ENCODE data around the gene KLHL29. TPM values are rescaled to one million over a fixed set of nuclear protein-coding genes. Genes with fewer than 3 reads are reported as not detected.

Gene KLHL29
- total RNA-seq, 2 experiments from 2014 or later, result 0.23 to 0.66 TPM

- intact Hi-C loops (cut with micrococcal nuclease; ENCODE audit: unreplicated experiment), result no loop called here
- no peaks in the 10 kb centered on the region for H3K79me2 ChIP-seq (ENCODE audit: insufficient read depth, low read depth, low read length)
- no peaks in the 10 kb centered on the region for H3K9me3 ChIP-seq (ENCODE audit: low read length)
- no peaks in the 10 kb centered on the region for H3K36me3 ChIP-seq (ENCODE audit: insufficient read depth, low read length)
- no peak for TF ChIP-seq EZH2phosphoT487 (IDR thresholded peaks at IDR 0.05; ENCODE audit: borderline replicate concordance, low read depth, low read length)
- no peak for TF ChIP-seq CTCF (conservative IDR thresholded peaks at IDR 0.05; ENCODE audit: low read length)
- H3K4me2 ChIP-seq (ENCODE audit: low read length), result no peak overlapping the region
- H2AFZ ChIP-seq (ENCODE audit: low read length), result no peak overlapping the region
- no peaks in the 10 kb centered on the region for H3K9me2 ChIP-seq (ENCODE audit: insufficient read depth, low read length)
- CTCF ChIA-PET (ENCODE audit: unreplicated experiment), result no interaction called here
- H3K4me3 ChIP-seq (ENCODE audit: low read depth, low read length, poor library complexity, severe bottlenecking), result no peak overlapping the region
- no peaks in the 10 kb centered on the region for H4K20me1 ChIP-seq (ENCODE audit: insufficient read depth, low read length)
- DNase-seq (ENCODE audit: low spot score), result no peak
- POLR2A ChIA-PET, result no interaction called here
- no peak overlapping the region for H3K27ac ChIP-seq (ENCODE audit: low read depth, low read length, poor library complexity, severe bottlenecking)
- H3K4me1 ChIP-seq (ENCODE audit: insufficient read depth, low read length, poor library complexity, severe bottlenecking), result no peaks in the 10 kb centered on the region
- BruUV-seq (replicated peaks), result no TSS peak
Measured at GRCh38 chr2:23393722-23394121, 8.7 kb downstream of the KLHL29 start.

- CTCF ChIA-PET (ENCODE audit: unreplicated experiment), result no interaction called here
- no TSS peak for BruUV-seq (replicated peaks)
Measured at GRCh38 chr2:23394700-23395099, 9.7 kb downstream of the KLHL29 start.

GRCh38 chr2:23397478-23397877, 12.5 kb downstream of the KLHL29 start:
- DNase-seq (ENCODE audit: low spot score), result no peak
- Histone ChIP-seq H4K20me1 (ENCODE audit: insufficient read depth, low read length) (no peaks in the 10 kb centered on the region), H3K9me2 (ENCODE audit: insufficient read depth, low read length) (no peaks in the 10 kb centered on the region), H3K27ac (ENCODE audit: low read depth, low read length, poor library complexity, severe bottlenecking) (no peak overlapping the region), H3K4me2 (ENCODE audit: low read length) (no peak overlapping the region), H3K36me3 (ENCODE audit: insufficient read depth, low read length) (no peaks in the 10 kb centered on the region), H3K9me3 (ENCODE audit: low read length) (no peaks in the 10 kb centered on the region), H2AFZ (ENCODE audit: low read length) (no peak overlapping the region), H3K79me2 (ENCODE audit: insufficient read depth, low read depth, low read length) (no peaks in the 10 kb centered on the region), H3K4me3 (ENCODE audit: low read depth, low read length, poor library complexity, severe bottlenecking) (no peak overlapping the region), H3K4me1 (ENCODE audit: insufficient read depth, low read length, poor library complexity, severe bottlenecking) (no peaks in the 10 kb centered on the region)
- TF ChIP-seq CTCF (conservative IDR thresholded peaks at IDR 0.05; ENCODE audit: low read length), result no peak
- no peak for TF ChIP-seq EZH2phosphoT487 (IDR thresholded peaks at IDR 0.05; ENCODE audit: borderline replicate concordance, low read depth, low read length)
- POLR2A ChIA-PET, result no interaction called here
- BruUV-seq (replicated peaks), result no TSS peak
- CTCF ChIA-PET (ENCODE audit: unreplicated experiment), result no interaction called here
- intact Hi-C loops (cut with micrococcal nuclease; ENCODE audit: unreplicated experiment), result no loop called here

More at GRCh38 chr2:23394700-23395099, 9.7 kb downstream of the KLHL29 start:
- H3K9me2 ChIP-seq (ENCODE audit: insufficient read depth, low read length), result no peaks in the 10 kb centered on the region
- H4K20me1 ChIP-seq (ENCODE audit: insufficient read depth, low read length), result no peaks in the 10 kb centered on the region
- H3K27ac ChIP-seq (ENCODE audit: low read depth, low read length, poor library complexity, severe bottlenecking), result no peak overlapping the region
- H3K4me3 ChIP-seq (ENCODE audit: low read depth, low read length, poor library complexity, severe bottlenecking), result no peak overlapping the region
- H2AFZ ChIP-seq (ENCODE audit: low read length), result no peak overlapping the region
- TF ChIP-seq EZH2phosphoT487 (IDR thresholded peaks at IDR 0.05; ENCODE audit: borderline replicate concordance, low read depth, low read length), result no peak
- H3K4me1 ChIP-seq (ENCODE audit: insufficient read depth, low read length, poor library complexity, severe bottlenecking), result no peaks in the 10 kb centered on the region
- POLR2A ChIA-PET, result interaction anchor here (0.6 kb wide), 1 partner anchor 1230 kb away, joined by 3 read pairs; no protein-coding TSS in a partner anchor
- no peaks in the 10 kb centered on the region for H3K36me3 ChIP-seq (ENCODE audit: insufficient read depth, low read length)
- H3K79me2 ChIP-seq (ENCODE audit: insufficient read depth, low read depth, low read length), result no peaks in the 10 kb centered on the region
- no peaks in the 10 kb centered on the region for H3K9me3 ChIP-seq (ENCODE audit: low read length)
- H3K4me2 ChIP-seq (ENCODE audit: low read length), result no peak overlapping the region
- intact Hi-C loops (cut with micrococcal nuclease; ENCODE audit: unreplicated experiment), result no loop called here
- DNase-seq (ENCODE audit: low spot score), result no peak

Data from OCI-LY7 (cell line).